T follicular helper cell (primary cell): ENCODE measurements around the gene STX18.
"Not testable (repeated sequence)": the region's sequence is repeated elsewhere in the genome, so short reads cannot be mapped to it uniquely, and the experiment has no call there.

Source experiments
- DNase-seq: peaks from one replicate; pipeline ENCODE4 v3.0.0-alpha.2; 2020; ENCODE audit warnings: low read depth
- total RNA-seq, 2 experiments: gene quantifications; one replicate each; lab custom pipeline; 2026; lab: John Stamatoyannopoulos, UW

The STX18 gene
- 35.6 to 48.4 reads per million in 2 experiments for total RNA-seq

DNA sequence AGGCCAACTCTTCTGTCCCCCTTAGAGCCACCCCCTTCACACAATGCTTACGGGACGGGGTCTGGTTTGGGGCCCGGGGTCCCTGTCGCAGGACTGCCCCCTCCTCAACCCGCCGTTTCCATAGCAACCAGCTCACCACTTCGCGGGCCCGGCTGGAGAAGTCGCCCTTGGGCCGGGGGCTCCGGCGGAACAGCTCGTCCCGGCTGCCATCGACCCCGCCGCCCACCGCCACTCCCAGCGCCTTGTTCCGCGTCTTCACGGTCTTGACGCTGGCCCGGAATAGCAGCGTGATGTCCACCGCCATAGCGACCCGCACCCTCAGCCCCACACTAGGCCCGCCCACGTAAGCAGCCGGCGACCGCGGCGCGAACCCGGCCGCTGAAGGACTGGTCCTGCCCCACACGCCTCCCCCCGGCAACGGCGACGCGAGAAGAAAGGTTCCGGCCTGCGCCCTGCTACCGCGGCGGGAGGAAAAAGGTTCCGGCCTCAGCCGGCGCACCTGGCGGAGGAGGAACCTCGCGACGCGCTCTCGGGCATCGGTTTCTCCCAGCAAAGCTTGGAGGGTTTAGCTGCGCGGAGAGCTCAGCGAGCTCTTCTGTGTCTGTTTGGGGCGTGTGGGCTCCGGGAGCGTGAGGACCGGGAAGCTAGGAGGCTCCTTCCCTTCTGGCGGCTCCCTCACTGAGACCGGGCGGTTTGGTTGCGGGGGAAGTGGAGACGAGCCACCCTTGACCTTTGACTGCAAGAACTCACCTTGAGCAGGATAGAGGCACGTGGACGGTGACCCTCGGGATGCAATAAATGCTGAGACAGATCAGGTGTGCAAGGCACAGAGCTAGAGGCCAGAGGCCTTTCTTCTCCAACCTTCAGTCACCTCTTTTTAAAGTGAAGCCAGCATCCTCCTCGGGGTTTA, at the start of gene STX18:
Gene STX18, minus strand, starts transcription at position 388 of the 910 bp plus-strand sequence. Its CDS starts 84 bp downstream, at position 304.
- peak; percentile 76 for DNase-seq

DNA sequence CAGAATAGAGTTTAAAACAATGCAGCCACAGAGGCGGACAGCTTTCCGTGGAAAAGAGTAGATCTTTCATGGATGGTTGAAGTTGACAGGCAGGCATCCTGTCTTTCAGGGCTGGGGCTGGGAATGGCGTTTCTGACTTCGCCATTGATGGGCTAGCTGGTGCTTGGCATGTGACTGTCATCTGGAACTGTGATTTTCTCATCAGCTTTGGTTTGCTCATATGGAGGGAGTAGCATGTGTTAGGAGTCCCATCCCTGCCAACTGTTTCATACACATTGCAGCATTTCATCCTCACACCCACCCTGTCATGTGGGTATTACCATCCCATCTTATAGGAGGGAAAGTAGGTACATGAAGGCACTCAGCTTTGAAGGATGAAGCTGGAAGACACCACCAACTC, 49.2 kb upstream of the STX18 start:
- no peak for DNase-seq

- no peak for DNase-seq
Observed at GRCh38 chr4:4590546-4590945, 48.7 kb upstream of the STX18 start.

GRCh38 chr4:4585012-4585670, 43.3 kb upstream of the STX18 start:
- DNase-seq: no peak

GRCh38 chr4:4583606-4584005, 41.8 kb upstream of the STX18 start:
- no peak for DNase-seq

DNA sequence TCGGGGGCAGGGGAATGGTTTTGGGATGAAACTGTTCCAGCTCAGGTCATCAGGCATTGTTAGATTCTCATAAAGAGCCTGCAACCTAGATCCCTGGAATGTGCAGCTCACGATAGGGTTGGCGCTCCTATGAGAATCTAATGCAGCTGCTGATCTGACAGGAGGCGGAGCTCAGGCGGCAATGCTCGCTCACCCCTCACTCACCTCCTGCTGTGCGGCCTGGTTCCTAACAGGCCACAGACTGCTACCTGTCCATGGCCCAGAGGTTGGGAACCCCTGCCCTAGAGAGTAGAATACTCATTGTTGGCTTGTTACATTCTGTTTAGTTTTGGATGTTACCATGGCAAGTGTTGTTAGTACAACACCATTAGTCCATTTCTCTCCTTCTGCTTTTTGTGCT, 40.8 kb upstream of the STX18 start:
- DNase-seq: no peak

DNA sequence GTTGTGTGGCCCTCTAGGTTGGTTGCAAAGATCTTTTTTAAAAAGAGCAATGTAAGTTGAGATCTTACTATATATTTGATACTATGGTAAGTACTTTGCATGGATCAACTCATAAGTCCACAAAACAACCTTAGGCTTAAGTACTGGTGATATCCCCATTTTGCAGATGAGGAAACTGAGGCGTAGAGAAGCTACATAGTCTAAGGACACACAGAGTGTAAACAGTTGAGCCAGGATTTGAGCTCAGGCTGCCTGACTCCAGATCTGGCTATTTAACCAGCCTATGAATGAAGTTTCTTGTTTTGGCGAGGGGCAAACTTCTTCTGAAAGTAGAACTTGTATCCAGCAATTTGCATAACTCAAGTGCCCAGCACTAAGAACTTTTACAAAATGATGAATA, 38.6 kb upstream of the STX18 start:
- DNase-seq: no peak

GRCh38 chr4:4578981-4579380, 37.1 kb upstream of the STX18 start:
- DNase-seq: no peak

- DNase-seq: no peak
Observed at GRCh38 chr4:4577359-4577875, 35.6 kb upstream of the STX18 start.

DNA sequence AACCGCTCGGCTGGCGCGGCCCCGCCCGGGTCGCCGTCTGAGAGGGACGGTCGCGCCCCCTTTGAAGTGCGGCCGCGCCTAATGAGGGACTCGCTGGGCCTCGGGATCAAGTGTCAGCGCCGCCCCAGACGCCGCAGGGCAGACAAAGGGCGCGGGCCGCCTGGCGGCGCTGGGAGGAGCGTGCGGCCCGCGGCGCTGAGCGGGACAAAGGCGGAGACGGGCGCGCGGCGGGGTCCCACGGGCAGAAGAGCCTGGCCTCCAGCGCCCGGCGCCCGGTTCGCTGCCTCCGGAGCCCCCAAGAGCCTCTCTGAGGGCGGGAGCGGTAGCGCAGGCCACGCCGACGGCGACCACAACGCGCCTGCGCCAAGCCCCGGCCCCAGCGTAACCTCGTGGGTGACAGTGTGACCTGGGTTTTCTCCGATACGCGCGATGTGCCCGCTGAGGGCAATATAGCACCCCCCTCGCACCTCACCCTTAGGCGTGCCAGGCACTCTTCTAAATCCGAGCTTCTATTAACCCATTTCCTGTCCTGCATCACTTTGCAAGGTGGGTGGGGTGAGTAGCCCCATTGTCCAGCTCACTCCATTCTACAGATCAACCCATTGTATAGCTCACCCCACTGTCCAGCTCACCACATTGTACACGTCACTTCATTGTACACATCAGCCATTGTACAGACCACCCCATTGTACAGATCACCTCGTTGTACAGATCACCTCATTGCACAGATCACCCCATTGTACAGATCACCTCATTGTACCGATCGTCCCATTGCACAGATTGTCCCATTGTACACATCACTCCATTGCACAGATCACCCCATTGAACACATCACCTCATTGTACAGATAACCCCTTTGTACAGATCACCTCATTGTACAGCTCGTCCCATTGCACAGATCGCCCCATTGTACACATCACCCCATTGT, 33.7 kb upstream of the STX18 start:
- peak; percentile 35 for DNase-seq

- peak; percentile 6 for DNase-seq
Observed at GRCh38 chr4:4574792-4575191, 32.9 kb upstream of the STX18 start.

DNA sequence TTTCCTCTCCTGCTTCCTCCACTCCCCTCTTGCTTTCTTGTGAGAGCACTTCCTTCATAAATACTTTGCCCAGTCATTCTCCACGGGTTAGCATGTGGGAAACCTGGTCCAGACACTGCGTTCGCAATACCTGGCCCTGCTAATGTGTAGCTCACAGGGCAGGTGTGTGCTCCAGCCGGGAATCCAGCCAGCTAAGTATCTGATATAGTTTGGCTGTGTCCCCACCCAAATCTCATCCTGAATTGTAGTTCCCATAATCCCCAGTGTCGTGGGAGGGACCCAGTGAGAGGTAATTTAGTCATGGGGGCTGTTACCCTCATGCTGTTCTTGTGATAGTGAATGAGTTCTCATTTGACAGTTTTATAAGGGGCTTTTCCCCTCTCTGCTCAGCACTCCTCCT, 32.2 kb upstream of the STX18 start:
- no peak for DNase-seq

- DNase-seq: no peak
Observed at GRCh38 chr4:4572821-4573220, 31.0 kb upstream of the STX18 start.

DNA sequence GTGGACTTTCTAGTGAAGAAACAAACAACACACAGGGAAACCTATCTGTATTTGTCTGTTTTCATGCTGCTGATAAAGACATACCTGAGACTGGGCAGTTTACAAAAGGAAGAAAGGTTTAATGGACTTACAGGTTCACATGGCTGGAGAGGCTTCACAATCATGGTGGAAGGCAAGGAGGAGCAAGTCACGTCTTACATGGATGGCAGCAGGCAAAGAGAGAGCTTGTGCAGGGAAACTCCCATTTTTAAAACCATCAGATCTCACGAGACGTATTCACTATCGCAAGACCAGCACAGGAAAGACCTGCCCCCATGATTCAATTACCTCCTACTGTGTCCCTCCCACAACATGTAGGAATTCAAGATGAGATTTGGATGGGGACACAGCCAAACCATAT, 28.0 kb upstream of the STX18 start:
- not testable (repeated sequence) for DNase-seq

GRCh38 chr4:4568806-4569427, 27.1 kb upstream of the STX18 start:
- DNase-seq: no peak

DNA sequence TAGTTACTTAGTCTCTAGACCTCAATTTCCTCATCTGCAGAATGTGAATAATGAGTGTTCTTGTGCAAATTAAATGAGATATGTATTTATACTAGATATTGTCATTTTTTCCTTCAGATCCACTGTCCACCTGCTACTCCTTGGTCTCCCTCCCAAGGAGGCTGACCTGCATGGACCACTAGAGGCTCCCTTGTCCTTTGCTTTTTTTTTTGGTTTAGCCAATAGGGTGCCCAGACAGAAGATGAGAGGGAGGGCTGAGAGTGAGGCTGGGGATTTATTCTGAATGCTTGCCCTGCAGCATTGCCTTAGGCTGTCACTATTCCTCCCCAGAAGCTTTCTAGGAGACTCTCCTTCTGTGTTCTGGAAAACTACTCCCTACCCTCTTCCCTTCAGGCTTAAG, 24.5 kb upstream of the STX18 start:
- not testable (repeated sequence) for DNase-seq

DNA sequence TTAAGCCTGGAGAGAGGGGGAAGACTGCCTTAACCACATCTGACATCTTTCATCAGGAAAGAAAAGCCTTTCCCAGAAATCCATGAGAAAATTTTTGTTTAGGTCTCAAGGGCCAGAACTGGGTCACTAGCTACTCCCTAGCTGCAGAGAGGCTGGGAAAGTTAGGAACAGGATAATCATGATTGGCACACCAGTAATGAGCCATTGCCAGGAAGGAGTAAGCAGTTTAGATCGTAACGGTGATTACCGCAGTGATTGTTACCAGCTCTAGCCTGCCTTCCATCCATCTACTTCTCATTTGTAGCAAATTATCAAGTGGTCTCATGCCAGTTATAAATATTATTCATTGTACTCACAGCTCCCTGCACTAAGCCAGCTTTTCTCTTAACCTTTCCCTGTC, 22.7 kb upstream of the STX18 start:
- DNase-seq: no peak

GRCh38 chr4:4560642-4561041, 18.8 kb upstream of the STX18 start:
- no peak for DNase-seq

DNA sequence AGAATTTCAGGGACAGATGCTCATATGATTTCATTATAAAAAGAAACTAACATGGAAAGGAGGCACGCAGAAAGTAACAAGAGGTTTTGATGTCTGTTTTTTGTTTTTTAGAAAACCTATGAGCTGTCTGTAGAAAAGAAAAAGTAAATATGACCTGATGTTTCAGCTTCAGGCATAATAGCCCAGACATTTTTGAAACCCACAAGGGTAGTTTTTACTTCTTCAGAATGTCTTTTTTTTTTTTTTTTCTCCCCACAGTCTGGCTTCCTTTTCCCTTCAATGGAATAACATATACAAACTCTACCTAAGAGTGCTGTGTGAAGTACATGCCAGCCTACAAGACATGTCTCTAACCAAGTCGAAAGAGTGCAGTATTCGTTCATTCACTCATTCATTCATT, 18.3 kb upstream of the STX18 start:
- DNase-seq: no peak

DNA sequence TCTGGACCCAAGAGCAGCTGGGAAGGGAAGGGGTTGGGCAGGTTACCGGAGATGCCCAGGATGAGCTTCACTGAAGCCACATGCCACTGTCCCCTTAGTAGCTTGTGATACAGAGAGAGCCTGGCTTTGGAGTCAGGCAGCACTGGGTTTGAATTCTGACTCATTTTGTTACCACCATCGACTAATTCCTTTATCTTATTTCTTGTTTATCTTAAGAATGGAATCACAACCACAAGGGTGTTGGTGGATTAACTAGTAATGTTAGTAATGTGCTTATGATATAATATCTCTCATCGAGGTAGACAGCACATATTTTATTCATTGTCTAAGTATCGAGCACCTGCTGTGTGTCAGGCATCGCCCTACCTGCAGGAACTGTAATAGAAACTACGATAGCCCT, 17.7 kb upstream of the STX18 start:
- DNase-seq: no peak

GRCh38 chr4:4558881-4559280, 17.0 kb upstream of the STX18 start:
- no peak for DNase-seq
